ENCODE data around the gene BTBD9.

DNA sequence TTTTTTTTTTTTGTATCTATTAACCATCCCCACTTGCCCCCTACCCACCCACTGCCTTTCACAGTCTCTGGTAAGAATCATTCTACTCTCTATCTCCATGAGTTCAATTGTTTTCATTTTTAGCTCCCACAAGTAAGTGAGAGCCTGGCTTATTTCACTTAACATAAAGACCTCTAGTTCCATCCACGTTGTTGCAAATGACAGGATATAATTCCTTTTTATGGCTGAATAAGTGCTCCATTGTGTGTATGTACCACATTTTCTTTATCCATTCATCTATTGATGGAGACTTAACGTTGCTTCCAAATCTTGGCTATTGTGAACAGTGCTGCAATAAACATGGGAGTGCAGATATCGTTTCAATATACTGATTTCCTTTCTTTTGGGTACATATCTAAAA lies 328.5 kb downstream of the BTBD9 start:
- TF ChIP-seq POLR2A (IDR thresholded peaks at IDR 0.05) (no peak), POLR2AphosphoS5 (IDR thresholded peaks at IDR 0.05) (no peak), EP300 (IDR thresholded peaks at IDR 0.05) (no peak)
- TF ChIP-seq, protein P1, sequence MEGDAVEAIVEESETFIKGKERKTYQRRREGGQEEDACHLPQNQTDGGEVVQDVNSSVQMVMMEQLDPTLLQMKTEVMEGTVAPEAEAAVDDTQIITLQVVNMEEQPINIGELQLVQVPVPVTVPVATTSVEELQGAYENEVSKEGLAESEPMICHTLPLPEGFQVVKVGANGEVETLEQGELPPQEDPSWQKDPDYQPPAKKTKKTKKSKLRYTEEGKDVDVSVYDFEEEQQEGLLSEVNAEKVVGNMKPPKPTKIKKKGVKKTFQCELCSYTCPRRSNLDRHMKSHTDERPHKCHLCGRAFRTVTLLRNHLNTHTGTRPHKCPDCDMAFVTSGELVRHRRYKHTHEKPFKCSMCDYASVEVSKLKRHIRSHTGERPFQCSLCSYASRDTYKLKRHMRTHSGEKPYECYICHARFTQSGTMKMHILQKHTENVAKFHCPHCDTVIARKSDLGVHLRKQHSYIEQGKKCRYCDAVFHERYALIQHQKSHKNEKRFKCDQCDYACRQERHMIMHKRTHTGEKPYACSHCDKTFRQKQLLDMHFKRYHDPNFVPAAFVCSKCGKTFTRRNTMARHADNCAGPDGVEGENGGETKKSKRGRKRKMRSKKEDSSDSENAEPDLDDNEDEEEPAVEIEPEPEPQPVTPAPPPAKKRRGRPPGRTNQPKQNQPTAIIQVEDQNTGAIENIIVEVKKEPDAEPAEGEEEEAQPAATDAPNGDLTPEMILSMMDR (IDR thresholded peaks at IDR 0.05), result no peak
